BE2C (cell line): ENCODE measurements around the gene ZNF101.
A peak's percentile ranks its signal among the peaks of the same experiment; 100 is the strongest.

Experiments
- DNase-seq: peaks from one replicate; pipeline ENCODE4 v3.0.0-alpha.2; 2020
- H3K27me3 ChIP-seq: fragments of 250-450 bp; sonication (Bioruptor Pico); 2 replicates; pipeline ENCODE4 v1.5.1; 2020; ENCODE audit warnings: mild to moderate bottlenecking
- H3K36me3 ChIP-seq: fragments of 250-450 bp; sonication (Bioruptor Pico); 2 replicates; pipeline ENCODE4 v1.5.1; 2020; ENCODE audit warnings: mild to moderate bottlenecking
- H3K4me1 ChIP-seq: fragments of 250-450 bp; sonication (Bioruptor Pico); 2 replicates; pipeline ENCODE4 v1.5.1; 2020
- H3K4me3 ChIP-seq: 2 replicates; pipeline ENCODE4 v1.5.1; 2011; ENCODE audit warnings: low read depth, low read length
- H3K9me3 ChIP-seq: fragments of 250-450 bp; sonication (Bioruptor Pico); 2 replicates; pipeline ENCODE4 v1.5.1; 2020
- CTCF ChIP-seq: IDR thresholded peaks from 2 replicates; pipeline ENCODE4 v1.5.1; 2012; ENCODE audit warnings: mild to moderate bottlenecking, low read depth, low read length

The ZNF101 gene

GRCh38 chr19:19655641-19656343 is 12.8 kb upstream of the ZNF101 start:
- Histone ChIP-seq H3K36me3 (peaks cover 88% of the 10 kb centered on the region), H3K4me1 (no peaks in the 10 kb centered on the region), H3K27me3 (no peaks in the 10 kb centered on the region), H3K4me3 (no peak overlapping the region), H3K9me3 (no peaks in the 10 kb centered on the region)
- TF ChIP-seq CTCF, result no peak
- no peak for DNase-seq

GRCh38 chr19:19656451-19657396 is 11.9 kb upstream of the ZNF101 start:
- H3K4me1 ChIP-seq, result no peaks in the 10 kb centered on the region; the same call in 1 of the 2 replicates
- DNase-seq, result no peak
- H3K36me3 ChIP-seq, result peaks cover 84% of the 10 kb centered on the region
- no peaks in the 10 kb centered on the region for H3K9me3 ChIP-seq
- no peaks in the 10 kb centered on the region for H3K27me3 ChIP-seq
- no peak for TF ChIP-seq CTCF
- H3K4me3 ChIP-seq, result no peak overlapping the region

GRCh38 chr19:19657397-19657783 is 11.2 kb upstream of the ZNF101 start:
- H3K4me1 ChIP-seq, result no peaks in the 10 kb centered on the region; the same call in 1 of the 2 replicates
- H3K27me3 ChIP-seq, result no peaks in the 10 kb centered on the region
- no peak overlapping the region for H3K4me3 ChIP-seq
- TF ChIP-seq CTCF, result no peak
- H3K9me3 ChIP-seq, result no peaks in the 10 kb centered on the region
- H3K36me3 ChIP-seq, result peaks cover 78% of the 10 kb centered on the region
- peak; percentile 68 for DNase-seq

GRCh38 chr19:19659646-19660245 is 8.9 kb upstream of the ZNF101 start:
- no peak for TF ChIP-seq CTCF

GRCh38 chr19:19661141-19661674 is 7.4 kb upstream of the ZNF101 start:
- DNase-seq, result no peak
- Histone ChIP-seq H3K4me3 (peak overlapping the region; percentile 98), H3K36me3 (peaks cover 43% of the 10 kb centered on the region), H3K4me1 (no peaks in the 10 kb centered on the region; the same call in 1 of the 2 replicates), H3K27me3 (no peaks in the 10 kb centered on the region), H3K9me3 (no peaks in the 10 kb centered on the region)
- no peak for TF ChIP-seq CTCF

More at GRCh38 chr19:19659646-19660245, 8.9 kb upstream of the ZNF101 start:
- no peaks in the 10 kb centered on the region; the same call in 1 of the 2 replicates for H3K4me1 ChIP-seq
- H3K27me3 ChIP-seq, result no peaks in the 10 kb centered on the region
- H3K36me3 ChIP-seq, result peaks cover 58% of the 10 kb centered on the region
- no peaks in the 10 kb centered on the region for H3K9me3 ChIP-seq
- H3K4me3 ChIP-seq, result no peak overlapping the region
- DNase-seq, result no peak
